Fibroblast of lung (primary cell): Measurements from ENCODE around the gene DLL1.

Experiments used
- CTCF ChIP-seq, 2 donors: IDR thresholded peaks in 1 of 2; conservative IDR thresholded peaks in 1 of 2; 1 replicate in 1 of 2; 2 replicates in 1 of 2; pipeline ENCODE4 v1.5.1; 2011 to 2012; ENCODE audit warnings: low read length in 2 of 2, control low read depth in 1 of 2, inconsistent platforms in 1 of 2, low read depth in 1 of 2, mild to moderate bottlenecking in 1 of 2
- EZH2 ChIP-seq: IDR thresholded peaks from 2 replicates; pipeline ENCODE4 v1.5.1; 2012; ENCODE audit warnings: low read length, control low read depth, mild to moderate bottlenecking; ENCODE audit errors: missing control alignments

- TF ChIP-seq CTCF (conservative IDR thresholded peaks at IDR 0.05 in 1 of 2, IDR thresholded peaks at IDR 0.05 in 1 of 2; ENCODE audit: low read depth in 1 of 2, low read length in 2 of 2) (no peak), EZH2 (no peak)
Observed at GRCh38 chr6:170233286-170234205, 57.3 kb downstream of the DLL1 start.
